HG03354 (cell line): ENCODE measurements around the gene CAMK1.
A peak's percentile ranks its signal among the peaks of the same experiment; 100 is the strongest.

Experiments
- ATAC-seq: cut with Tn5 transposase; IDR thresholded peaks from one replicate; pipeline ENCODE4 v1.9.1; 2021; ENCODE audit warnings: mild to moderate bottlenecking; ENCODE audit not compliant: unreplicated experiment, poor library complexity, severe bottlenecking

The CAMK1 gene

GRCh38 chr3:9794400-9794799 is 24.7 kb upstream of the CAMK1 start:
- no peak for ATAC-seq

GRCh38 chr3:9793161-9793781 is 23.5 kb upstream of the CAMK1 start:
- ATAC-seq, result no peak

- ATAC-seq, result peak; percentile 89
Observed at GRCh38 chr3:9792405-9793160, 22.8 kb upstream of the CAMK1 start, which contains the start of the genes ARPC4 and TADA3. TSS of gene ARPC4 (plus strand) at chr3:9793082. CDS start at chr3:9793122, 40 bp downstream. TSS of gene TADA3 (minus strand) at chr3:9792473. CDS start at chr3:9791466, 1,007 bp downstream.

- no peak for ATAC-seq
Observed at GRCh38 chr3:9791790-9792404, 22.1 kb upstream of the CAMK1 start.

GRCh38 chr3:9791127-9791526 is 21.4 kb upstream of the CAMK1 start:
- ATAC-seq, result no peak

GRCh38 chr3:9787714-9788113 is 18.0 kb upstream of the CAMK1 start:
- no peak for ATAC-seq

GRCh38 chr3:9786825-9787669 is 17.3 kb upstream of the CAMK1 start:
- ATAC-seq, result no peak

GRCh38 chr3:9786209-9786739 is 16.5 kb upstream of the CAMK1 start:
- no peak for ATAC-seq

- ATAC-seq, result no peak
Observed at GRCh38 chr3:9785602-9786001, 15.9 kb upstream of the CAMK1 start.

- no peak for ATAC-seq
Observed at GRCh38 chr3:9784965-9785364, 15.2 kb upstream of the CAMK1 start.

- no peak for ATAC-seq
Observed at GRCh38 chr3:9783954-9784353, 14.2 kb upstream of the CAMK1 start.

- ATAC-seq, result no peak
Observed at GRCh38 chr3:9782770-9783169, 13.0 kb upstream of the CAMK1 start.

- no peak for ATAC-seq
Observed at GRCh38 chr3:9781978-9782603, 12.3 kb upstream of the CAMK1 start.

GRCh38 chr3:9781551-9781950 is 11.8 kb upstream of the CAMK1 start:
- ATAC-seq, result no peak

- ATAC-seq, result no peak
Observed at GRCh38 chr3:9780910-9781309, 11.2 kb upstream of the CAMK1 start.

GRCh38 chr3:9780458-9780812 is 10.7 kb upstream of the CAMK1 start:
- peak; percentile 22 for ATAC-seq

GRCh38 chr3:9779721-9780457 is 10.1 kb upstream of the CAMK1 start:
- ATAC-seq, result peak; percentile 69

- ATAC-seq, result no peak
Observed at GRCh38 chr3:9779075-9779593, 9.4 kb upstream of the CAMK1 start.
